HepG2 (cell line): ENCODE measurements around the gene DAPK1. TPM values are rescaled to one million over a fixed set of nuclear protein-coding genes. Genes with fewer than 3 reads are reported as not detected.

Experiments used
- CBX2 ChIP-seq, 2 experiments: fragments of 200-600 bp in 1 of 2; sonication (generic); formaldehyde crosslinking in 1 of 2; IDR thresholded peaks; 2 replicates each; pipeline versions ENCODE4 v1.7.0 to v1.8.1; 2018 to 2022; ENCODE audit warnings: low read depth in 2 of 2, low read length in 1 of 2, mild to moderate bottlenecking in 1 of 2, missing genetic modification reagents in 1 of 2
- DMAP1 ChIP-seq: IDR thresholded peaks from 2 replicates; pipeline ENCODE4 v1.6.1; 2016
- DMTF1 ChIP-seq: sonication (generic); formaldehyde crosslinking; IDR thresholded peaks from 2 replicates; pipeline ENCODE4 v1.4.0; 2020; ENCODE audit warnings: mild to moderate bottlenecking, missing genetic modification reagents
- EP300 ChIP-seq, 3 experiments: sonication (generic) in 1 of 3; formaldehyde crosslinking in 1 of 3; IDR thresholded peaks; 2 replicates each; pipeline versions ENCODE4 v1.5.1 to v1.6.1; 2011 to 2020; ENCODE audit warnings: low read depth in 2 of 3, low read length in 2 of 3, borderline replicate concordance in 1 of 3, improper control_type of control experiment in 1 of 3, mild to moderate bottlenecking in 1 of 3, missing genetic modification reagents in 1 of 3, moderate library complexity in 1 of 3
- FOSL1 ChIP-seq: sonication (generic); formaldehyde crosslinking; IDR thresholded peaks from 2 replicates; pipeline ENCODE4 v1.9.0; 2021; ENCODE audit warnings: missing genetic modification reagents, borderline replicate concordance
- GFI1 ChIP-seq: sonication (generic); formaldehyde crosslinking; IDR thresholded peaks from 2 replicates; pipeline ENCODE4 v1.5.0; 2020; ENCODE audit warnings: missing genetic modification reagents, mild to moderate bottlenecking, borderline replicate concordance
- HNRNPK ChIP-seq: fragments of 200-400 bp; formaldehyde crosslinking; IDR thresholded peaks from 2 replicates; pipeline ENCODE4 v1.6.1; 2018; ENCODE audit warnings: low read length, low read depth, moderate library complexity, mild to moderate bottlenecking; ENCODE audit not compliant: poor library complexity, severe bottlenecking
- HOXA5 ChIP-seq: sonication (generic); formaldehyde crosslinking; IDR thresholded peaks from 2 replicates; pipeline ENCODE4 v1.4.0; 2020; ENCODE audit warnings: missing genetic modification reagents
- MED13 ChIP-seq: sonication (generic); formaldehyde crosslinking; IDR thresholded peaks from 2 replicates; pipeline ENCODE4 v1.5.0; 2020; ENCODE audit warnings: missing genetic modification reagents
- NCOA2 ChIP-seq: sonication (generic); formaldehyde crosslinking; IDR thresholded peaks from 2 replicates; pipeline ENCODE4 v1.8.0; 2022; ENCODE audit warnings: inconsistent platforms
- PHF21A ChIP-seq: sonication (generic); formaldehyde crosslinking; IDR thresholded peaks from 2 replicates; pipeline ENCODE4 v1.5.0; 2020; ENCODE audit warnings: mild to moderate bottlenecking, missing genetic modification reagents
- PHF5A ChIP-seq: IDR thresholded peaks from one replicate; pipeline ENCODE4 v1.6.1; 2018; ENCODE audit warnings: low read depth, missing genetic modification reagents; ENCODE audit not compliant: unreplicated experiment
- SPEN ChIP-seq: sonication (generic); formaldehyde crosslinking; IDR thresholded peaks from 2 replicates; pipeline ENCODE4 v1.5.1; 2020; ENCODE audit warnings: low read depth, mild to moderate bottlenecking, missing genetic modification reagents
- TAF15 ChIP-seq: fragments of 200-400 bp; formaldehyde crosslinking; IDR thresholded peaks from one replicate; pipeline ENCODE4 v1.6.1; 2018; ENCODE audit warnings: mild to moderate bottlenecking, low read depth, low read length; ENCODE audit not compliant: poor library complexity, severe bottlenecking
- ZFP36L2 ChIP-seq: sonication (generic); formaldehyde crosslinking; IDR thresholded peaks from 2 replicates; pipeline ENCODE4 v1.4.0; 2020; ENCODE audit warnings: missing genetic modification reagents
- ZFX ChIP-seq: sonication (generic); formaldehyde crosslinking; IDR thresholded peaks from 2 replicates; pipeline ENCODE4 v1.4.0; 2020; ENCODE audit warnings: mild to moderate bottlenecking, low read depth, missing genetic modification reagents, moderate library complexity
- ZKSCAN5 ChIP-seq: sonication (generic); formaldehyde crosslinking; IDR thresholded peaks from 2 replicates; pipeline ENCODE4 v1.5.1; 2020; ENCODE audit warnings: mild to moderate bottlenecking, missing genetic modification reagents
- ZNF274 ChIP-seq: sonication (generic); formaldehyde crosslinking; IDR thresholded peaks from 2 replicates; pipeline ENCODE4 v1.5.1; 2020; ENCODE audit warnings: mild to moderate bottlenecking, missing genetic modification reagents
- ZNF552 ChIP-seq: sonication (generic); formaldehyde crosslinking; IDR thresholded peaks from 2 replicates; pipeline ENCODE4 v1.9.0; 2022; ENCODE audit warnings: missing genetic modification reagents, mild to moderate bottlenecking, borderline replicate concordance
- ZNF703 ChIP-seq: sonication (generic); formaldehyde crosslinking; IDR thresholded peaks from 2 replicates; pipeline ENCODE4 v1.5.1; 2020; ENCODE audit warnings: missing genetic modification reagents, mild to moderate bottlenecking, moderate library complexity, borderline replicate concordance
- ZSCAN25 ChIP-seq: sonication (generic); formaldehyde crosslinking; IDR thresholded peaks from 2 replicates; pipeline ENCODE4 v1.8.0; 2022; ENCODE audit warnings: mild to moderate bottlenecking, missing genetic modification reagents
- polyA plus RNA-seq, 8 experiments: library from polyadenylated mRNA; depleted of rRNA in 3 of 8; stranded (reverse) in 7 of 8; unstranded in 1 of 8; fragments of >200 nt; fragmentation: Illumina TruSeq in 4 of 8; extraction: Trizol in 4 of 8; gene quantifications; 2 replicates each; pipeline versions ENCODE4 v1.2.1 to v1.2.3, GENCODE V29; 2011 to 2016; ENCODE audit warnings: low read depth in 4 of 8, missing spikeins in 1 of 8, mixed read lengths in 1 of 8; ENCODE audit not compliant: insufficient read depth in 1 of 8
- total RNA-seq, 5 experiments: library from RNA; depleted of rRNA; stranded (reverse); fragments of >200 nt; fragmentation: Illumina TruSeq; extraction: Trizol; gene quantifications; 2 replicates each; pipeline ENCODE4 v1.2.3, GENCODE V29; 2016; ENCODE audit warnings: low read depth in 1 of 5
- TF ChIP-seq, protein P1 (sequence below): IDR thresholded peaks from 2 replicates; pipeline ENCODE4 v1.6.1; 2016; ENCODE audit warnings: low read depth
- TF ChIP-seq, protein P2 (sequence below): IDR thresholded peaks from 2 replicates; pipeline ENCODE4 v1.6.1; 2016
- TF ChIP-seq, protein P3 (sequence below): sonication (generic); formaldehyde crosslinking; IDR thresholded peaks from 2 replicates; pipeline ENCODE4 v1.4.0; 2020; ENCODE audit warnings: missing genetic modification reagents

Gene DAPK1
- total and polyA plus RNA-seq, 2 of the 13 experiments (the other 11 are each of a cell fraction or from before 2014, with no cell fraction given), result 35.7 to 35.9 TPM

GRCh38 chr9:87479801-87480201, 17.9 kb upstream of the DAPK1 start (continued):
- no peak for TF ChIP-seq DMTF1
- TF ChIP-seq EP300 (IDR thresholded peaks at IDR 0.05; ENCODE audit: low read depth in 2 of 2, low read length in 2 of 2), result no peak
- TF ChIP-seq EP300 (CRISPR knock-in tag; IDR thresholded peaks at IDR 0.05; ENCODE audit: borderline replicate concordance), result no peak
- no peak for TF ChIP-seq PHF21A
- TF ChIP-seq PHF5A (CRISPR knock-in tag), result no peak
- no peak for TF ChIP-seq MED13 (CRISPR knock-in tag)
- no peak for TF ChIP-seq NCOA2 (CRISPR knock-in tag)
- TF ChIP-seq FOSL1 (CRISPR knock-in tag), result no peak
- no peak for TF ChIP-seq CBX2 (IDR thresholded peaks at IDR 0.05; ENCODE audit: low read depth, low read length)
- TF ChIP-seq CBX2 (CRISPR knock-in tag; IDR thresholded peaks at IDR 0.05; ENCODE audit: low read depth), result no peak
- no peak for TF ChIP-seq ZFX
- TF ChIP-seq, protein P1, sequence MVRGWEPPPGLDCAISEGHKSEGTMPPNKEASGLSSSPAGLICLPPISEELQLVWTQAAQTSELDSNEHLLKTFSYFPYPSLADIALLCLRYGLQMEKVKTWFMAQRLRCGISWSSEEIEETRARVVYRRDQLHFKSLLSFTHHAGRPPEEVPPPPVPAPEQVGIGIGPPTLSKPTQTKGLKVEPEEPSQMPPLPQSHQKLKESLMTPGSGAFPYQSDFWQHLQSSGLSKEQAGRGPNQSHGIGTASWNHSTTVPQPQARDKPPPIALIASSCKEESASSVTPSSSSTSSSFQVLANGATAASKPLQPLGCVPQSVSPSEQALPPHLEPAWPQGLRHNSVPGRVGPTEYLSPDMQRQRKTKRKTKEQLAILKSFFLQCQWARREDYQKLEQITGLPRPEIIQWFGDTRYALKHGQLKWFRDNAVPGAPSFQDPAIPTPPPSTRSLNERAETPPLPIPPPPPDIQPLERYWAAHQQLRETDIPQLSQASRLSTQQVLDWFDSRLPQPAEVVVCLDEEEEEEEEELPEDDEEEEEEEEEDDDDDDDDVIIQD, result no peak
- TF ChIP-seq HOXA5 (CRISPR knock-in tag), result no peak
- TF ChIP-seq ZKSCAN5 (CRISPR knock-in tag), result no peak
- no peak for TF ChIP-seq ZFP36L2 (CRISPR knock-in tag)
- no peak for TF ChIP-seq ZNF274 (CRISPR knock-in tag)
- TF ChIP-seq TAF15, result no peak
- TF ChIP-seq, protein P2, sequence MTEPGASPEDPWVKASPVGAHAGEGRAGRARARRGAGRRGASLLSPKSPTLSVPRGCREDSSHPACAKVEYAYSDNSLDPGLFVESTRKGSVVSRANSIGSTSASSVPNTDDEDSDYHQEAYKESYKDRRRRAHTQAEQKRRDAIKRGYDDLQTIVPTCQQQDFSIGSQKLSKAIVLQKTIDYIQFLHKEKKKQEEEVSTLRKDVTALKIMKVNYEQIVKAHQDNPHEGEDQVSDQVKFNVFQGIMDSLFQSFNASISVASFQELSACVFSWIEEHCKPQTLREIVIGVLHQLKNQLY (CRISPR knock-in tag), result no peak
- TF ChIP-seq GFI1 (CRISPR knock-in tag), result no peak
- no peak for TF ChIP-seq SPEN (CRISPR knock-in tag)
- no peak for TF ChIP-seq HNRNPK
- TF ChIP-seq DMAP1, result no peak
- TF ChIP-seq, protein P3, sequence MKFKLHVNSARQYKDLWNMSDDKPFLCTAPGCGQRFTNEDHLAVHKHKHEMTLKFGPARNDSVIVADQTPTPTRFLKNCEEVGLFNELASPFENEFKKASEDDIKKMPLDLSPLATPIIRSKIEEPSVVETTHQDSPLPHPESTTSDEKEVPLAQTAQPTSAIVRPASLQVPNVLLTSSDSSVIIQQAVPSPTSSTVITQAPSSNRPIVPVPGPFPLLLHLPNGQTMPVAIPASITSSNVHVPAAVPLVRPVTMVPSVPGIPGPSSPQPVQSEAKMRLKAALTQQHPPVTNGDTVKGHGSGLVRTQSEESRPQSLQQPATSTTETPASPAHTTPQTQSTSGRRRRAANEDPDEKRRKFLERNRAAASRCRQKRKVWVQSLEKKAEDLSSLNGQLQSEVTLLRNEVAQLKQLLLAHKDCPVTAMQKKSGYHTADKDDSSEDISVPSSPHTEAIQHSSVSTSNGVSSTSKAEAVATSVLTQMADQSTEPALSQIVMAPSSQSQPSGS (CRISPR knock-in tag), result no peak
- TF ChIP-seq ZSCAN25 (CRISPR knock-in tag), result no peak
- TF ChIP-seq ZNF552 (CRISPR knock-in tag), result no peak
- no peak for TF ChIP-seq ZNF703
